ENCODE data around the gene UACA. TPM values are rescaled to one million over a fixed set of nuclear protein-coding genes. Genes with fewer than 3 reads are reported as not detected.

UACA gene
- total and polyA plus RNA-seq, 9 donors = 28.6 to 62.0 (median 51.8) TPM

DNA sequence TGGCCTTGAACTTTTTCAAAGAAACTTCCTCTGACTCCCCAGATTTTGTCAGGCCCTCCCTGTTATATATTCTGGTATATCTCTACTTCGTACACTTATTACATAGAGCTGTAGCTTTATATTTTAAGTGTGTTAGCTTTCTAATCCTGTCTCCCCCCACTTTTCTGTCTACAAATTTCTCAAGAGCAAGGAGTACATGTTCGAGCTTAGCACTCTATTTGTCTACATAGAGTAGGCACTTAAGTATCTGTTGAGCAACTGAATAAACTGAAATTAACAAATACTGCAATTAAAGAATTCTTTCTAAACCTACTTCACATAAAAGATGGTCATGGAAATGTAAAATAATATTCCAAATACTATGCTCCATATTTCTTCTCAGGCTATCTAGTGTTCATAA is 39.4 kb downstream of the UACA start:
- intact Hi-C loops (cut with DNase I) = no loop called here
- no peak overlapping the region for H3K4me3 ChIP-seq
- no peaks in the 10 kb centered on the region for H3K9me3 ChIP-seq
- no peak overlapping the region for H3K27ac ChIP-seq
- no peak for DNase-seq
- WGBS, 3 donors = 86 to 93% (median 92%) methylated on average over 2 of the region's 2 CpGs
- H3K27me3 ChIP-seq = no peaks in the 10 kb centered on the region
- H3K4me1 ChIP-seq (ENCODE audit: insufficient read depth) = peaks cover 3% of the 10 kb centered on the region
- H3K36me3 ChIP-seq = no peaks in the 10 kb centered on the region
- TF ChIP-seq POLR2A (IDR thresholded peaks at IDR 0.05) (no peak), CTCF (IDR thresholded peaks at IDR 0.05) (no peak), EP300 (IDR thresholded peaks at IDR 0.05) (no peak)

DNA sequence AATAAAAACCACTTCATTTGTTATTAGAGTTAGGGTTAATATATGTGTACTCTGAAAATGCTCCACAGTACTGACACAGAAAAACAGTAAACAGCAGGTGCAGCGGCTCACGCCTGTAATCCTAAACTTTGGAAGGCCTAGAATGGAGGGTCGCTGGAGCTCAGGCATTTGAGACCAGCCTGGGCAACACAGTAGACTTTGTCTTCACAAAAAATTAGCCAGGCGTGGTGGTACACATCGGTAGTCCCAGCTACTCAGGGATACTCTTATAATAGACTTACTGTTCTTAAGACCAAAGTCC is 40.3 kb downstream of the UACA start:
- intact Hi-C loops (cut with DNase I) = no loop called here
- TF ChIP-seq EP300 (IDR thresholded peaks at IDR 0.05) = no peak
- no peak for TF ChIP-seq CTCF (IDR thresholded peaks at IDR 0.05)
- TF ChIP-seq POLR2A (IDR thresholded peaks at IDR 0.05) = no peak
- no peak overlapping the region for H3K27ac ChIP-seq

GRCh38 chr15:70722266-70723121 is 40.9 kb downstream of the UACA start:
- Histone ChIP-seq H3K4me3 (no peak overlapping the region), H3K27me3 (no peaks in the 10 kb centered on the region), H3K4me1 (ENCODE audit: insufficient read depth) (peaks cover 3% of the 10 kb centered on the region), H3K36me3 (no peaks in the 10 kb centered on the region), H3K9me3 (no peaks in the 10 kb centered on the region), H3K27ac (no peak overlapping the region)
- DNase-seq = no peak
- intact Hi-C loops (cut with DNase I) = no loop called here
- 78 to 83% (median 82%) methylated on average over 3 of the region's 3 CpGs for WGBS, 3 donors
- TF ChIP-seq EP300 (IDR thresholded peaks at IDR 0.05) (no peak), CTCF (IDR thresholded peaks at IDR 0.05) (peak; percentile 41 to 76 (median 67)), POLR2A (IDR thresholded peaks at IDR 0.05) (no peak)

More for the DNA sequence above, 40.3 kb downstream of the UACA start:
- Histone ChIP-seq H3K36me3 (no peaks in the 10 kb centered on the region), H3K4me1 (ENCODE audit: insufficient read depth) (peaks cover 3% of the 10 kb centered on the region), H3K4me3 (no peak overlapping the region), H3K9me3 (no peaks in the 10 kb centered on the region), H3K27me3 (no peaks in the 10 kb centered on the region)
- WGBS, 3 donors = 89 to 95% (median 89%) methylated on average over 5 of the region's 5 CpGs
- DNase-seq = no peak

- 81 to 90% (median 85%) methylated on average over 3 of the region's 3 CpGs for WGBS, 3 donors
- H3K4me1 ChIP-seq (ENCODE audit: insufficient read depth) = peaks cover 6% of the 10 kb centered on the region
- intact Hi-C loops (cut with DNase I) = no loop called here
- no peaks in the 10 kb centered on the region for H3K36me3 ChIP-seq
- H3K9me3 ChIP-seq = no peaks in the 10 kb centered on the region
- H3K27ac ChIP-seq = no peak overlapping the region
- no peak for DNase-seq
- H3K4me3 ChIP-seq = no peak overlapping the region
- no peaks in the 10 kb centered on the region for H3K27me3 ChIP-seq
- no peak for TF ChIP-seq POLR2A (IDR thresholded peaks at IDR 0.05)
- no peak for TF ChIP-seq EP300 (IDR thresholded peaks at IDR 0.05)
- TF ChIP-seq CTCF (IDR thresholded peaks at IDR 0.05) = no peak
These were observed 42.9 kb downstream of the UACA start for GRCh38 chr15:70720228-70721016.

Data from ovary (tissue), 9 donors.